ENCODE results near the gene SLC22A9. TPM values are rescaled to one million over a fixed set of nuclear protein-coding genes. Genes with fewer than 3 reads are reported as not detected.

The SLC22A9 gene
- total RNA-seq, 1 experiment from 2014 or later, result not detected

- Histone ChIP-seq H3K23ac (ENCODE audit: insufficient read length, low read depth, low read length) (no peak overlapping the region), H3K23me2 (ENCODE audit: insufficient read length, low read depth, low read length, poor library complexity, severe bottlenecking) (no peaks in the 10 kb centered on the region), H3K18ac (ENCODE audit: insufficient read length, low read depth, low read length) (no peak overlapping the region), H3K27ac (ENCODE audit: insufficient read length, low read depth, low read length) (no peak overlapping the region), H4K20me1 (ENCODE audit: control insufficient read depth, insufficient read depth, insufficient read length) (no peaks in the 10 kb centered on the region), H3K9ac (ENCODE audit: extremely low read depth, insufficient read length, low read length) (no peak overlapping the region), H4K91ac (ENCODE audit: insufficient read length, low read depth, low read length) (no peak overlapping the region), H2BK12ac (ENCODE audit: insufficient read length, low read depth, low read length) (no peak overlapping the region), H2BK5ac (ENCODE audit: insufficient read length, low read length) (no peak overlapping the region), H3K79me1 (ENCODE audit: insufficient read depth, low read depth, low read length, poor library complexity, severe bottlenecking) (no peaks in the 10 kb centered on the region), H3K4me1 (ENCODE audit: insufficient read depth, low read length) (no peaks in the 10 kb centered on the region), H4K8ac (replicated peaks; ENCODE audit: insufficient read length, low read depth, low read length) (no peak overlapping the region), H3K4me2 (ENCODE audit: insufficient read depth, insufficient read length, low read length) (no peak overlapping the region), H2AFZ (ENCODE audit: low read length) (no peak overlapping the region), H3K9me3 (ENCODE audit: control insufficient read depth, low read depth, low read length) (no peaks in the 10 kb centered on the region), H3K27me3 (ENCODE audit: insufficient read depth, low read length) (no peaks in the 10 kb centered on the region), H3K4ac (ENCODE audit: low read depth, low read length) (no peak overlapping the region), H3K79me2 (ENCODE audit: insufficient read depth, low read length) (no peaks in the 10 kb centered on the region), H3K14ac (ENCODE audit: insufficient read depth, low read length) (no peak overlapping the region), H2AK5ac (ENCODE audit: insufficient read length, low read length) (no peak overlapping the region), H2BK15ac (ENCODE audit: low read depth, low read length) (no peak overlapping the region), H2BK120ac (ENCODE audit: low read depth, low read length, poor library complexity, severe bottlenecking) (no peak overlapping the region), H3K56ac (ENCODE audit: insufficient read length, low read depth, low read length) (no peak overlapping the region), H4K5ac (ENCODE audit: insufficient read length, low read depth, low read length) (no peak overlapping the region), H2BK20ac (ENCODE audit: low read depth, low read length, poor library complexity, severe bottlenecking) (no peak overlapping the region), H3T11ph (ENCODE audit: low read length) (no peak overlapping the region)
- DNase-seq, result no peak
- H3K36me3 Mint-ChIP-seq (ENCODE audit: insufficient read depth in 1 of 3, low read depth in 3 of 3), result no peaks in the 10 kb centered on the region
- H3K27ac Mint-ChIP-seq, result no peak overlapping the region
- H3K27me3 Mint-ChIP-seq (ENCODE audit: low read depth), result no peaks in the 10 kb centered on the region; the same call in 1 of the 2 replicates
- H3K4me1 Mint-ChIP-seq, result no peaks in the 10 kb centered on the region
- no CpG with 5 or more reads among the region's 1 CpG for WGBS (ENCODE audit: extremely low coverage, insufficient read length, low lambda C conversion rate)
- TF ChIP-seq CTCF (conservative IDR thresholded peaks at IDR 0.05), result no peak
- H3K9me3 Mint-ChIP-seq, result peaks cover 8 to 14% of the 10 kb centered on the region in 2 experiments; a peak in 4 of 5 replicates
- no peak overlapping the region for H3K4me3 Mint-ChIP-seq
These were observed 26.5 kb upstream of the SLC22A9 start for GRCh38 chr11:63343130-63343529.
